Measurements from ENCODE around the gene LRRC36. TPM values are rescaled to one million over a fixed set of nuclear protein-coding genes. Genes with fewer than 3 reads are reported as not detected.

The LRRC36 gene
- total RNA-seq, 1 experiment from 2014 or later: not detected

- intact Hi-C loops (cut with micrococcal nuclease): loop anchor here (10.0 kb wide), 1 partner anchor 48 kb away; no protein-coding TSS in a partner anchor
- Histone ChIP-seq H3K36me3 (ENCODE audit: low read depth, low read length) (no peaks in the 10 kb centered on the region), H3K9me3 (ENCODE audit: low read length) (no peaks in the 10 kb centered on the region), H3K4me3 (ENCODE audit: low read length) (no peak within 1 kb of the TSS), H3K4me2 (ENCODE audit: low read length) (no peak within 1 kb of the TSS), H4K20me1 (ENCODE audit: low read length) (no peaks in the 10 kb centered on the region), H3K79me2 (ENCODE audit: low read length) (no peaks in the 10 kb centered on the region), H3K27me3 (ENCODE audit: low read length) (no peaks in the 10 kb centered on the region), H3K4me1 (ENCODE audit: insufficient read depth, low read length) (peaks cover 5% of the 10 kb centered on the region; the same call in 1 of the 2 replicates), H2AFZ (ENCODE audit: low read length) (no peak within 1 kb of the TSS), H3F3A (ENCODE audit: low read length, unreplicated experiment) (no peaks in the 10 kb centered on the region), H3K9me2 (replicated peaks; ENCODE audit: low read length) (no peaks in the 10 kb centered on the region), H3K9ac (ENCODE audit: low read length) (no peak within 1 kb of the TSS), H3K27ac (ENCODE audit: low read length) (no peak within 1 kb of the TSS)
- no peak for DNase-seq
- ATAC-seq: no peak
- BruUV-seq (replicated peaks): no TSS peak
- TF ChIP-seq EZH2 (IDR thresholded peaks at IDR 0.05; ENCODE audit: low read length, unreplicated experiment): no peak
- TF ChIP-seq CTCF (conservative IDR thresholded peaks at IDR 0.05; ENCODE audit: low read depth, low read length): no peak
- TF ChIP-seq EZH2phosphoT487 (IDR thresholded peaks at IDR 0.05; ENCODE audit: borderline replicate concordance, low read length): no peak
- ChIA-PET POLR2A (ENCODE audit: unreplicated experiment) (no interaction called here), CTCF (interaction anchor here (0.7 kb wide), 1 partner anchor 132 kb away, joined by 6 read pairs; no protein-coding TSS in a partner anchor)
These were observed 66.6 kb downstream of the LRRC36 start, which contains the start of gene TPPP3 for GRCh38 chr16:67393111-67393787. TSS of gene TPPP3 (minus strand) at chr16:67393498. CDS start at chr16:67391111, 2,387 bp downstream.

- no peaks in the 10 kb centered on the region for H3K79me2 ChIP-seq (ENCODE audit: low read length)
- peaks cover 5% of the 10 kb centered on the region; the same call in 1 of the 2 replicates for H3K4me1 ChIP-seq (ENCODE audit: insufficient read depth, low read length)
- H3K9me3 ChIP-seq (ENCODE audit: low read length): no peaks in the 10 kb centered on the region
- no peak overlapping the region for H3K9ac ChIP-seq (ENCODE audit: low read length)
- ATAC-seq (no peak), DNase-seq (no peak)
- no peak overlapping the region for H2AFZ ChIP-seq (ENCODE audit: low read length)
- H3K9me2 ChIP-seq (replicated peaks; ENCODE audit: low read length): no peaks in the 10 kb centered on the region
- no peak overlapping the region for H3K4me3 ChIP-seq (ENCODE audit: low read length)
- no peak for TF ChIP-seq EZH2 (IDR thresholded peaks at IDR 0.05; ENCODE audit: low read length, unreplicated experiment)
- no peak for TF ChIP-seq EZH2phosphoT487 (IDR thresholded peaks at IDR 0.05; ENCODE audit: borderline replicate concordance, low read length)
- no peak for TF ChIP-seq CTCF (conservative IDR thresholded peaks at IDR 0.05; ENCODE audit: low read depth, low read length)
- H3K27me3 ChIP-seq (ENCODE audit: low read length): no peaks in the 10 kb centered on the region
- no peaks in the 10 kb centered on the region for H4K20me1 ChIP-seq (ENCODE audit: low read length)
- ChIA-PET CTCF (interaction anchor here (0.7 kb wide), 1 partner anchor 133 kb away, joined by 6 read pairs; no protein-coding TSS in a partner anchor), POLR2A (ENCODE audit: unreplicated experiment) (no interaction called here)
- intact Hi-C loops (cut with micrococcal nuclease): loop anchor here (10.0 kb wide), 1 partner anchor 49 kb away; no protein-coding TSS in a partner anchor
- H3K27ac ChIP-seq (ENCODE audit: low read length): no peak overlapping the region
- no peaks in the 10 kb centered on the region for H3F3A ChIP-seq (ENCODE audit: low read length, unreplicated experiment)
- no TSS peak for BruUV-seq (replicated peaks)
- no peaks in the 10 kb centered on the region for H3K36me3 ChIP-seq (ENCODE audit: low read depth, low read length)
- no peak overlapping the region for H3K4me2 ChIP-seq (ENCODE audit: low read length)
These were observed 67.2 kb downstream of the LRRC36 start for GRCh38 chr16:67393788-67394154.

All from PC-3 (cell line).